ENCODE results near the gene HSF5.
A peak's percentile ranks its signal among the peaks of the same experiment; 100 is the strongest.

Gene HSF5

DNA sequence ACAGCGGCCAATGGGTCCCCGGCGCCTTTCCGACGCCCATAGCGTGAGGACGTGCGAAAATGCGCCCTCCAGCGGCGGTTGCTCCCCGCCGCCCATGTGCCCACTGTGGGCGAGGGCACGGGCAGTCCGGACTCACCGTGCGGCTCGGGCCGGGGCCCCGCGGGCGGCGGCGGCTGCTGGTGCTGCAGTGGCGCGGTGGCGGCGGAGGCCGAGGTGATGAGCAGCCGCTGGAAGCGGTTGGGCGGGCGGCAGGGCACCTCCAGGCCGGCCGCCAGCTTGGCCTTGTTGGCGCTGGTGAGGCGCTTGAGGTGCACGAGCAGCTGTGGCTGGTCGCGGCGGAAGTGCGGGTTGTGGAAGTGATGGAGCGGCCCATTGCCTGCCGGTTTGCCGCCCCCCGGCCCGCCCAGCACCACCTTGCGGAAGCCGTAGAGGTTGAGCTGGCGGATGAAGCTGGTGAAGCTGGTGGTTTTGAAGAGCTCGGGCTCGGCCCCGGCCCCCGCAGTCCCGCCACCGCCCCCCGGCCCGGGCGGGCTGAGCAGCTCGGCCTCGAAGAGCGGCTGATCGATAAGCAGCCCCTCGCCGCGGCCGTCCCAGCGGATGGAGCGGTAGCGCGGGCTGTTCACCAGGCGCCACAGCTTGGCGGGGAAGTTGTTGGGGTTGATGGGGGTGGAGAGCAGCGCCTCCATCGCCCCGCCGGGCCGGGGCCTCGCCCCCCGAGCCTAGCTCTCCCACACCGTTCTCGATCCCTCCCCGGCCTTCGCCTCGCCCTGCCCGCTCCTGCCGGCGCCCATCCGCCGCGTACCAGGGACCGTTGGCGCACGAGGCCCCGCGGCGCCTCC is at the start of gene HSF5:
HSF5 (minus strand) TSS at position 820 of the 839 bp plus-strand sequence; CDS start at position 686, 134 bp downstream.
- H3K27me3 ChIP-seq (ENCODE audit: insufficient read depth, low read length) = no peaks in the 10 kb centered on the region
- no peak within 1 kb of the TSS for H2AFZ ChIP-seq (ENCODE audit: low read depth, low read length)
- peaks cover 5% of the 10 kb centered on the region for H3K9me3 ChIP-seq (ENCODE audit: low read length)
- peaks cover 49% of the 10 kb centered on the region for H3K36me3 ChIP-seq (ENCODE audit: insufficient read depth, low read length)
- no peaks in the 10 kb centered on the region for H3K4me1 ChIP-seq (ENCODE audit: insufficient read depth, low read length)
- no peak within 1 kb of the TSS for H3K4me3 ChIP-seq (ENCODE audit: low read length)

- H2AFZ ChIP-seq (ENCODE audit: low read depth, low read length) = no peak overlapping the region
- H3K9me3 ChIP-seq (ENCODE audit: low read length) = no peaks in the 10 kb centered on the region
- H3K4me1 ChIP-seq (ENCODE audit: insufficient read depth, low read length) = peaks cover 10% of the 10 kb centered on the region
- H3K27me3 ChIP-seq (ENCODE audit: insufficient read depth, low read length) = peaks cover 40% of the 10 kb centered on the region
- H3K4me3 ChIP-seq (ENCODE audit: low read length) = no peak overlapping the region
- H3K36me3 ChIP-seq (ENCODE audit: insufficient read depth, low read length) = no peaks in the 10 kb centered on the region
Measured at GRCh38 chr17:58537266-58537665, 49.1 kb upstream of the HSF5 start.

- Histone ChIP-seq H3K27me3 (ENCODE audit: insufficient read depth, low read length) (peaks cover 44% of the 10 kb centered on the region), H3K9me3 (ENCODE audit: low read length) (no peaks in the 10 kb centered on the region), H3K4me3 (ENCODE audit: low read length) (no peak overlapping the region), H3K4me1 (ENCODE audit: insufficient read depth, low read length) (peaks cover 15% of the 10 kb centered on the region), H2AFZ (ENCODE audit: low read depth, low read length) (no peak overlapping the region), H3K36me3 (ENCODE audit: insufficient read depth, low read length) (no peaks in the 10 kb centered on the region)
Measured at GRCh38 chr17:58536542-58536941, 48.3 kb upstream of the HSF5 start.

DNA sequence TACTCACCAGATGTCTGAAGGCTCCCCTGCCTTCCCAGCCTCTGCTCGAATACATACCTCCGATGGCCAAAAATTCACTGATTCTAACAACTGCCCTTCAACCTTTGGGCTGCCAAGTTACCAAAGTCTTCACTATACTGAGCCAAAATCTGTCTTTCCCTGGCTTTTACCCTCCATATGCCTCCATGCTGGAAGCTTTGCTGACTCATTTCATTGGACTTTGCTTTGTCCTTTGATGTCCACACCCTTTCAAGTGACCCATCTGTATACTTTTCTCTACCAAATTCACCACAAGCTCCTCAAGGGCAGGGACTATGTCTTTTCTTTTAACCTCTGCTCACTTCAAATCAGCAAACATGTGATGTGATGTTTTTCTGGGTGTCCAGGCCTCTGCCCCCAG is 47.2 kb upstream of the HSF5 start:
- Histone ChIP-seq H3K4me1 (ENCODE audit: insufficient read depth, low read length) (peaks cover 21% of the 10 kb centered on the region), H3K36me3 (ENCODE audit: insufficient read depth, low read length) (no peaks in the 10 kb centered on the region), H3K27me3 (ENCODE audit: insufficient read depth, low read length) (peaks cover 55% of the 10 kb centered on the region), H2AFZ (ENCODE audit: low read depth, low read length) (no peak overlapping the region), H3K9me3 (ENCODE audit: low read length) (no peaks in the 10 kb centered on the region), H3K4me3 (ENCODE audit: low read length) (no peak overlapping the region)

DNA sequence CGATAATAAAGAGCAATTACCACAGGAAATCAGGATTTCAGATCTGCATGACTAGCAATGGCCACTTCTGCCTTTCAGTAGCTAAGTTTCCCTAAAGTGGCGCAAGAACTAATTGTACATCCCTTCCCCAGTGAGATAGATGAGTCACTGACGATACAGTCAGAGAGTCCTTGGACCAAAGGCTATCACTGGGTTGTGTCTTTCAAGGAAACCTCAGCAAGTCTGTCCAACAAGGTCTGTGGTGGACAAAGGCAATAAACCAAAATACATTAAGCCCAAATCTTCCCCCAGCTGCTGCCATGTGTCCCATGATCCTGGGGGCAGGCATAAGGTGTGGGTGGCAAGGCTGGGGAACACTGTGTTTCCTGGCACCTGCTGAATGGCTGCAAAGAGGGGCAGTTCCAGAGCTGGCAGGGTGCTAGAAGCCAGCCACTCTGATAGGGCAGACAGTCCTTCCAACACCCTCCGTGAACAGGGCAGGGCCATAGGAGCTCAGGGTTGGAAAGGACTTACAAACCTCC is 46.8 kb upstream of the HSF5 start:
- no peak overlapping the region for H2AFZ ChIP-seq (ENCODE audit: low read depth, low read length)

GRCh38 chr17:58534331-58534730 is 46.1 kb upstream of the HSF5 start:
- Histone ChIP-seq H3K4me1 (ENCODE audit: insufficient read depth, low read length) (peaks cover 21% of the 10 kb centered on the region), H3K9me3 (ENCODE audit: low read length) (no peaks in the 10 kb centered on the region), H2AFZ (ENCODE audit: low read depth, low read length) (no peak overlapping the region), H3K27me3 (ENCODE audit: insufficient read depth, low read length) (peaks cover 61% of the 10 kb centered on the region), H3K4me3 (ENCODE audit: low read length) (no peak overlapping the region), H3K36me3 (ENCODE audit: insufficient read depth, low read length) (no peaks in the 10 kb centered on the region)

More for the DNA sequence above, 46.8 kb upstream of the HSF5 start:
- Histone ChIP-seq H3K27me3 (ENCODE audit: insufficient read depth, low read length) (peaks cover 56% of the 10 kb centered on the region), H3K4me3 (ENCODE audit: low read length) (no peak overlapping the region), H3K9me3 (ENCODE audit: low read length) (no peaks in the 10 kb centered on the region), H3K4me1 (ENCODE audit: insufficient read depth, low read length) (peaks cover 21% of the 10 kb centered on the region), H3K36me3 (ENCODE audit: insufficient read depth, low read length) (no peaks in the 10 kb centered on the region)

- Histone ChIP-seq H3K9me3 (ENCODE audit: low read length) (no peaks in the 10 kb centered on the region), H3K4me3 (ENCODE audit: low read length) (no peak overlapping the region), H2AFZ (ENCODE audit: low read depth, low read length) (no peak overlapping the region), H3K4me1 (ENCODE audit: insufficient read depth, low read length) (peaks cover 21% of the 10 kb centered on the region), H3K36me3 (ENCODE audit: insufficient read depth, low read length) (no peaks in the 10 kb centered on the region), H3K27me3 (ENCODE audit: insufficient read depth, low read length) (peaks cover 63% of the 10 kb centered on the region)
Measured at GRCh38 chr17:58533616-58534188, 45.5 kb upstream of the HSF5 start.

- no peaks in the 10 kb centered on the region for H3K36me3 ChIP-seq (ENCODE audit: insufficient read depth, low read length)
- H3K27me3 ChIP-seq (ENCODE audit: insufficient read depth, low read length) = peaks cover 63% of the 10 kb centered on the region
- H3K4me3 ChIP-seq (ENCODE audit: low read length) = peak overlapping the region; percentile 46
- peak overlapping the region; percentile 92 for H2AFZ ChIP-seq (ENCODE audit: low read depth, low read length)
- H3K9me3 ChIP-seq (ENCODE audit: low read length) = no peaks in the 10 kb centered on the region
- peaks cover 21% of the 10 kb centered on the region for H3K4me1 ChIP-seq (ENCODE audit: insufficient read depth, low read length)
Measured at GRCh38 chr17:58532555-58532951, 44.3 kb upstream of the HSF5 start.

GRCh38 chr17:58531661-58532554 is 43.7 kb upstream of the HSF5 start:
- Histone ChIP-seq H3K9me3 (ENCODE audit: low read length) (no peaks in the 10 kb centered on the region), H3K27me3 (ENCODE audit: insufficient read depth, low read length) (peaks cover 66% of the 10 kb centered on the region), H2AFZ (ENCODE audit: low read depth, low read length) (peak overlapping the region; percentile 92), H3K36me3 (ENCODE audit: insufficient read depth, low read length) (no peaks in the 10 kb centered on the region), H3K4me3 (ENCODE audit: low read length) (peak overlapping the region; percentile 46), H3K4me1 (ENCODE audit: insufficient read depth, low read length) (peaks cover 21% of the 10 kb centered on the region)

DNA sequence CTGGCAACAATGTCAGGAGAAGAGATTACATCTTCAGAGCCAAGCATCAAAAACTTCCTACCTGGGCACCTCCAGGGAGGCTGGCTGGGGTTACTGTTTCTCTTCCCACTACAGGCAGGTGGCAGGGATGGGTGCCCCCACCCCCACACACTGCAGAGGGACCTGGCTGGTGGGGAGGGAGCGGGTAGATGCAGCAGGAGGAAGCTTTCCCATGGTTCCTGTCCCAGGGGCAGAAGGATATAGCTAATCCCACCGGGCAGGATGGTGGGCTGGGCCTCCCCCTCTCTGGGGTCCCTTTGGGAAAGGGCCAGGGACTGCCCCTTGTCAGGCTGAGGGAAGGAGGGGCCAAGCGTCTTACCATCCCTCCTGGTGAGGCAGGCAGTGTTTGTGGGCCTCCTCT is 42.9 kb upstream of the HSF5 start:
- Histone ChIP-seq H3K9me3 (ENCODE audit: low read length) (no peaks in the 10 kb centered on the region), H3K27me3 (ENCODE audit: insufficient read depth, low read length) (peaks cover 64% of the 10 kb centered on the region), H3K4me3 (ENCODE audit: low read length) (peak overlapping the region; percentile 46), H2AFZ (ENCODE audit: low read depth, low read length) (peak overlapping the region; percentile 92), H3K36me3 (ENCODE audit: insufficient read depth, low read length) (no peaks in the 10 kb centered on the region), H3K4me1 (ENCODE audit: insufficient read depth, low read length) (peaks cover 21% of the 10 kb centered on the region)

GRCh38 chr17:58530655-58531054 is 42.4 kb upstream of the HSF5 start:
- Histone ChIP-seq H3K4me3 (ENCODE audit: low read length) (no peak overlapping the region), H3K36me3 (ENCODE audit: insufficient read depth, low read length) (no peaks in the 10 kb centered on the region), H3K4me1 (ENCODE audit: insufficient read depth, low read length) (peaks cover 21% of the 10 kb centered on the region), H2AFZ (ENCODE audit: low read depth, low read length) (no peak overlapping the region), H3K27me3 (ENCODE audit: insufficient read depth, low read length) (peaks cover 64% of the 10 kb centered on the region), H3K9me3 (ENCODE audit: low read length) (no peaks in the 10 kb centered on the region)

- H3K9me3 ChIP-seq (ENCODE audit: low read length) = no peaks in the 10 kb centered on the region
- peaks cover 21% of the 10 kb centered on the region for H3K4me1 ChIP-seq (ENCODE audit: insufficient read depth, low read length)
- no peaks in the 10 kb centered on the region for H3K36me3 ChIP-seq (ENCODE audit: insufficient read depth, low read length)
- H2AFZ ChIP-seq (ENCODE audit: low read depth, low read length) = no peak overlapping the region
- H3K4me3 ChIP-seq (ENCODE audit: low read length) = no peak overlapping the region
- H3K27me3 ChIP-seq (ENCODE audit: insufficient read depth, low read length) = peaks cover 54% of the 10 kb centered on the region
Measured at GRCh38 chr17:58529275-58529674, 41.1 kb upstream of the HSF5 start.

- Histone ChIP-seq H3K27me3 (ENCODE audit: insufficient read depth, low read length) (peaks cover 49% of the 10 kb centered on the region), H3K36me3 (ENCODE audit: insufficient read depth, low read length) (no peaks in the 10 kb centered on the region), H3K4me3 (ENCODE audit: low read length) (no peak overlapping the region), H2AFZ (ENCODE audit: low read depth, low read length) (no peak overlapping the region), H3K9me3 (ENCODE audit: low read length) (no peaks in the 10 kb centered on the region), H3K4me1 (ENCODE audit: insufficient read depth, low read length) (peaks cover 21% of the 10 kb centered on the region)
Measured at GRCh38 chr17:58528443-58528842, 40.2 kb upstream of the HSF5 start.
